Adrenal gland (tissue), 12 donors: Measurements from ENCODE around the gene BMP4. TPM values are rescaled to one million over a fixed set of nuclear protein-coding genes. Genes with fewer than 3 reads are reported as not detected.

Experiments used
- DNase-seq, 7 donors: peaks; one replicate each; pipeline ENCODE4 v3.0.0-alpha.2; 2019 to 2020
- H3K27ac ChIP-seq, 5 donors: fragments of 200-600 bp; sonication (generic) in 4 of 5; 1 replicate in 3 of 5; 2 replicates in 2 of 5; pipeline versions ENCODE4 v1.5.1 to v1.8.0; 2016 to 2020; ENCODE audit warnings: mild to moderate bottlenecking in 1 of 5
- H3K27me3 ChIP-seq: fragments of 200-600 bp; 2 replicates; pipeline ENCODE4 v1.8.0; 2021
- H3K36me3 ChIP-seq, 2 donors: fragments of 200-600 bp; replicated peaks in 1 of 2; 1 replicate in 1 of 2; 2 replicates in 1 of 2; pipeline versions ENCODE4 v1.5.1 to v1.8.0; 2018 to 2022
- H3K4me1 ChIP-seq, 2 donors: fragments of 200-600 bp; replicated peaks in 1 of 2; 1 replicate in 1 of 2; 2 replicates in 1 of 2; pipeline versions ENCODE4 v1.5.1 to v1.8.0; 2018 to 2021
- H3K4me3 ChIP-seq, 4 donors: fragments of 200-600 bp; sonication (generic) in 3 of 4; one replicate each; pipeline ENCODE4 v1.5.1; 2016 to 2018
- H3K9me3 ChIP-seq, 3 donors: fragments of 200-600 bp; sonication (generic) in 1 of 3; replicated peaks in 1 of 3; 1 replicate in 2 of 3; 2 replicates in 1 of 3; pipeline versions ENCODE4 v1.5.1 to v1.8.0; 2016 to 2021
- CTCF ChIP-seq, 6 experiments: fragments of 450-650 bp in 4 of 6; fragments of 200-600 bp in 2 of 6; sonication (generic) in 1 of 6; IDR thresholded peaks; 1 replicate in 5 of 6; 2 replicates in 1 of 6; pipeline versions ENCODE4 v1.5.1 to v1.8.0; 2016 to 2021; ENCODE audit warnings: antibody characterized with exemption in 6 of 6, mild to moderate bottlenecking in 2 of 6, moderate library complexity in 1 of 6
- POLR2A ChIP-seq, 2 donors: fragments of 450-650 bp; IDR thresholded peaks; one replicate each; pipeline ENCODE4 v1.6.1; 2017; ENCODE audit warnings: antibody characterized with exemption in 2 of 2, mild to moderate bottlenecking in 2 of 2, moderate library complexity in 1 of 2
- WGBS, 4 donors: extraction: QIAGEN DNeasy Blood & Tissue Kit in 2 of 4; methylation state at CpG; one replicate each; pipeline versions ENCODE4 v1.1.5 to v1.1.7; 2013 to 2017; 5-methylcytosine and 5-hydroxymethylcytosine counted together
- intact Hi-C, 2 donors: fragments of 100-400 bp; cut with DNase I; formaldehyde crosslinking; loops; one replicate each; pipeline versions ENCODE4 v1.14.1 to v1.15.0; 2022 to 2023
- polyA plus RNA-seq, 3 donors: library from polyadenylated mRNA; stranded (reverse); fragments of 200-250 nt in 2 of 3; fragments of 350-450 nt in 1 of 3; fragmentation: Illumina TruSeq in 1 of 3; extraction: RNeasy Lipid Tissue Mini Kit (QIAGEN cat#74804) in 1 of 3; gene quantifications; one replicate each; pipeline ENCODE4 v1.2.3, GENCODE V29; 2013 to 2014
- total RNA-seq, 9 donors: library from RNA; depleted of rRNA in 4 of 9; stranded (reverse); fragments of >200 nt in 4 of 9; fragments of 120-200 nt in 1 of 9; fragmentation: NEBNext Ultra II Directional in 1 of 9; extraction: Animal tissue kit (Norgen Biotek cat#: 25700) in 1 of 9; gene quantifications; one replicate each; pipeline versions ENCODE4 v1.1.0 to v1.2.4, GENCODE V29; 2013 to 2023
- donor health status: healthy with polysubstance abuse.
- donor health status: Bipolar disorder and iron deficiency.
- donor health status: DM: yes; HTN: yes; CAD: no.
- donor health status: DM: no; HTN: no; CAD: no.
- donor health status: DM: no; HTN: no; CAD: no.
- donor health status: DM: yes; HTN: yes; CAD: no.

BMP4 gene
- total and polyA plus RNA-seq, 12 donors: 2.2 to 37.0 (median 19.4) TPM

- no peak overlapping the region for H3K27ac ChIP-seq
- H3K4me1 ChIP-seq: no peaks in the 10 kb centered on the region
- DNase-seq: peak in 3 of 7 donors; percentile 33 to 43 (median 41)
- no peaks in the 10 kb centered on the region for H3K27me3 ChIP-seq
- intact Hi-C loops: no loop called here
- TF ChIP-seq CTCF (IDR thresholded peaks at IDR 0.05): peak; percentile 9 to 45 (median 30)
- TF ChIP-seq POLR2A (IDR thresholded peaks at IDR 0.05): no peak
- no peak overlapping the region for H3K4me3 ChIP-seq
- H3K9me3 ChIP-seq: no peaks in the 10 kb centered on the region
- H3K36me3 ChIP-seq: no peaks in the 10 kb centered on the region
- WGBS, 4 donors: 73 to 80% (median 78%) methylated on average over 2 of the region's 2 CpGs
Observed at GRCh38 chr14:53929871-53930715, 26.5 kb downstream of the BMP4 start.

- 73 to 82% (median 78%) methylated on average over 5 of the region's 5 CpGs for WGBS, 4 donors
- H3K27ac ChIP-seq: no peak overlapping the region
- no peak for DNase-seq
- no peak overlapping the region for H3K4me3 ChIP-seq
- no peaks in the 10 kb centered on the region for H3K9me3 ChIP-seq
- no peak for TF ChIP-seq CTCF (IDR thresholded peaks at IDR 0.05)
- TF ChIP-seq POLR2A (IDR thresholded peaks at IDR 0.05): no peak
- intact Hi-C loops: no loop called here
- H3K27me3 ChIP-seq: peaks cover 3% of the 10 kb centered on the region
- no peaks in the 10 kb centered on the region for H3K4me1 ChIP-seq
- H3K36me3 ChIP-seq: no peaks in the 10 kb centered on the region
Observed at GRCh38 chr14:53927171-53927570, 29.5 kb downstream of the BMP4 start.

GRCh38 chr14:53925201-53925766 is 31.3 kb downstream of the BMP4 start:
- intact Hi-C loops: no loop called here
- no peak for DNase-seq
- TF ChIP-seq POLR2A (IDR thresholded peaks at IDR 0.05) (no peak), CTCF (IDR thresholded peaks at IDR 0.05) (no peak)
- 82 to 90% (median 88%) methylated on average over 6 of the region's 6 CpGs for WGBS, 4 donors
- Histone ChIP-seq H3K27ac (no peak overlapping the region), H3K4me1 (no peaks in the 10 kb centered on the region), H3K36me3 (no peaks in the 10 kb centered on the region), H3K9me3 (no peaks in the 10 kb centered on the region), H3K27me3 (peaks cover 3% of the 10 kb centered on the region), H3K4me3 (no peak overlapping the region)

- Histone ChIP-seq H3K4me3 (no peak overlapping the region), H3K36me3 (no peaks in the 10 kb centered on the region), H3K4me1 (no peaks in the 10 kb centered on the region), H3K27ac (no peak overlapping the region), H3K27me3 (peaks cover 3% of the 10 kb centered on the region), H3K9me3 (no peaks in the 10 kb centered on the region)
- DNase-seq: no peak
- no peak for TF ChIP-seq CTCF (IDR thresholded peaks at IDR 0.05)
- TF ChIP-seq POLR2A (IDR thresholded peaks at IDR 0.05): no peak
- intact Hi-C loops: no loop called here
- WGBS, 4 donors: 8 to 24% (median 16%) methylated on average over 4 of the region's 4 CpGs
Observed at GRCh38 chr14:53924753-53925152, 31.9 kb downstream of the BMP4 start.
